ENCODE data around the gene HYAL3. TPM values are rescaled to one million over a fixed set of nuclear protein-coding genes. Genes with fewer than 3 reads are reported as not detected.

Gene HYAL3
- total and polyA plus RNA-seq, 2 of the 13 experiments (the other 11 are each of a cell fraction or from before 2014, with no cell fraction given), result 5.5 to 10.4 TPM

DNA sequence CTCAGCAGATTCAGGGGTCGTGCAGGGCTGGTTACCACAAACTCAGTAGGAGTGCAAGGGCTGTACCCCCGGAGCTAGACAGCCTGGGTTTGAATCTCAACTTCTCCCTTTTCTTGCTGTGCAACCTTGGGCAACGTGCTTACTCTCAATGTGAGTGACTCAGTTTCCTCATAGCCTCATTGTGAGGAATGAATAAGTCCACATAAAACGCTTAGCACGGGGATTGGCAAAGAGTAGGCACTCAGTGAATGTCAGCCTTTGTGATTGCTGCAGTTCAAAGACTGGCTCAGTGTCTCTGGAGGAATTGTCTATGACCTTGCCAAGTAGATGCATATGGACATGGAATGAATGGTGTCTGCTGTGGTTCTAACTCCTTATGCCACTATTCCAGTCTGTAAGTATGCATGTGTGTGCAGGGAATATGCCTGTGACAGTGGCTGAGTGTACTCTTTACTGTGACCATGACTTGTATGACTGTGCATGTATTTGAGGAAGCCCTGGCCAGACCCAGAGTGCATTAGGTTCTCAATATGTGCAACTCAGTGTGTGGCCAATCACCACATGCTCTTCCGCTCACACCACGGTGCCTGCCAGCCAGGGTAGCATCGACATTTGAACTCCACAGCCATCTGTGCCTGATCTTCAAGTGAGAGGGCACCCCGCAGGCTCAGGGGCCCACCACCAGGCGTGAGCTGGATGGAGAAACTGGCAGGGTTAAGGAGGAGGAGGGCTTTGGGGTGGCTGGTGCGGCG, 900 bp upstream of the HYAL3 start (continued):
- no peak for TF ChIP-seq ZNF235 (CRISPR knock-in tag; IDR thresholded peaks at IDR 0.05; ENCODE audit: borderline replicate concordance)
- no peak for TF ChIP-seq MZF1 (CRISPR knock-in tag; IDR thresholded peaks at IDR 0.05; ENCODE audit: borderline replicate concordance)
- TF ChIP-seq, protein P1, sequence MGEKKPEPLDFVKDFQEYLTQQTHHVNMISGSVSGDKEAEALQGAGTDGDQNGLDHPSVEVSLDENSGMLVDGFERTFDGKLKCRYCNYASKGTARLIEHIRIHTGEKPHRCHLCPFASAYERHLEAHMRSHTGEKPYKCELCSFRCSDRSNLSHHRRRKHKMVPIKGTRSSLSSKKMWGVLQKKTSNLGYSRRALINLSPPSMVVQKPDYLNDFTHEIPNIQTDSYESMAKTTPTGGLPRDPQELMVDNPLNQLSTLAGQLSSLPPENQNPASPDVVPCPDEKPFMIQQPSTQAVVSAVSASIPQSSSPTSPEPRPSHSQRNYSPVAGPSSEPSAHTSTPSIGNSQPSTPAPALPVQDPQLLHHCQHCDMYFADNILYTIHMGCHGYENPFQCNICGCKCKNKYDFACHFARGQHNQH (CRISPR knock-in tag; IDR thresholded peaks at IDR 0.05), result no peak
- TF ChIP-seq ZNF749 (CRISPR knock-in tag; IDR thresholded peaks at IDR 0.05; ENCODE audit: borderline replicate concordance), result no peak

- H3K4me2 ChIP-seq (ENCODE audit: low read depth, low read length), result peak overlapping the region; percentile 86
- H3K27me3 ChIP-seq (ENCODE audit: control insufficient read depth in 1 of 2, insufficient read depth in 2 of 2, low read length in 2 of 2), result no peaks in the 10 kb centered on the region; a peak in 1 of 5 replicates
- intact Hi-C loops (cut with micrococcal nuclease; ENCODE audit: unreplicated experiment), result loop anchor here (1.0 kb wide), 1 partner anchor 22 kb away; no protein-coding TSS in a partner anchor
- peaks cover 11% of the 10 kb centered on the region for H4K20me1 ChIP-seq (ENCODE audit: insufficient read depth, low read length)
- FAIRE-seq (peak; percentile 90), DNase-seq (ENCODE audit: low spot score) (peak; percentile 97), ATAC-seq (peak; percentile 55)
- peaks cover 56% of the 10 kb centered on the region for H3K4me1 ChIP-seq (ENCODE audit: insufficient read depth, low read length)
- H3K79me2 ChIP-seq (ENCODE audit: insufficient read depth, low read length), result peaks cover 36% of the 10 kb centered on the region
- POLR2A ChIA-PET, result interaction anchor here (0.5 to 7.9 kb wide), 23 partner anchors 8 to 104 kb away, joined by 3 to 222 read pairs (median 7); partner anchors contain the start of genes CYB561D2, GNAI2, HYAL2 and LSMEM2
- H3K27ac ChIP-seq (ENCODE audit: extremely low read length, insufficient read depth, low read length), result peak overlapping the region; percentile 87
- H3K9ac ChIP-seq (ENCODE audit: insufficient read depth, low read depth, low read length), result peak overlapping the region; percentile 63
- WGBS (ENCODE audit: low lambda C conversion rate), result 0% methylated on average over 1 of the region's 12 CpGs
- H3K4me3 ChIP-seq (replicated peaks in 1 of 3; ENCODE audit: insufficient read depth in 1 of 3, low read depth in 2 of 3, low read length in 3 of 3), result peak overlapping the region; percentile 48 to 53 (median 50)
- CTCF ChIA-PET (ENCODE audit: low intra/inter-chr PET ratio, low total read pairs), result interaction anchor here (1.5 kb wide), 1 partner anchor 22 kb away, joined by 3 read pairs; no protein-coding TSS in a partner anchor
- peaks cover 1 to 3% of the 10 kb centered on the region in 2 experiments; a peak in 2 of 5 replicates for H3K36me3 ChIP-seq (replicated peaks in 1 of 2; ENCODE audit: control insufficient read depth in 1 of 2, insufficient read depth in 2 of 2, low read length in 2 of 2)
- BruUV-seq (replicated peaks), result no TSS peak
- no peaks in the 10 kb centered on the region for H3K9me3 ChIP-seq (ENCODE audit: low read length)
- in situ Hi-C loops (cut with HindIII; ENCODE audit: extremely low pct_ligation_motif_present, low pct_unique_long_range_greater_than_20kb), result no loop called here
- no peak overlapping the region for H2AFZ ChIP-seq (ENCODE audit: low read length)
- TF ChIP-seq SAFB2 (CRISPR knock-in tag; IDR thresholded peaks at IDR 0.05; ENCODE audit: borderline replicate concordance, low read depth) (no peak), HIC2 (CRISPR knock-in tag; IDR thresholded peaks at IDR 0.05; ENCODE audit: low read depth) (no peak), THAP11 (CRISPR knock-in tag; IDR thresholded peaks at IDR 0.05) (peak; percentile 9; the same call in 1 of the 2 replicates), ZFP62 (CRISPR knock-in tag; IDR thresholded peaks at IDR 0.05) (peak; percentile 30; the same call in 1 of the 2 replicates), ZNF678 (CRISPR knock-in tag; IDR thresholded peaks at IDR 0.05) (no peak), KAT7 (CRISPR knock-in tag; IDR thresholded peaks at IDR 0.05; ENCODE audit: borderline replicate concordance) (no peak; the same call in 1 of the 2 replicates), RFXAP (CRISPR knock-in tag; IDR thresholded peaks at IDR 0.05; ENCODE audit: borderline replicate concordance) (0 out of 2 replicates have a peak, but pooled peaks have one; percentile 7)
- TF ChIP-seq, protein P2, sequence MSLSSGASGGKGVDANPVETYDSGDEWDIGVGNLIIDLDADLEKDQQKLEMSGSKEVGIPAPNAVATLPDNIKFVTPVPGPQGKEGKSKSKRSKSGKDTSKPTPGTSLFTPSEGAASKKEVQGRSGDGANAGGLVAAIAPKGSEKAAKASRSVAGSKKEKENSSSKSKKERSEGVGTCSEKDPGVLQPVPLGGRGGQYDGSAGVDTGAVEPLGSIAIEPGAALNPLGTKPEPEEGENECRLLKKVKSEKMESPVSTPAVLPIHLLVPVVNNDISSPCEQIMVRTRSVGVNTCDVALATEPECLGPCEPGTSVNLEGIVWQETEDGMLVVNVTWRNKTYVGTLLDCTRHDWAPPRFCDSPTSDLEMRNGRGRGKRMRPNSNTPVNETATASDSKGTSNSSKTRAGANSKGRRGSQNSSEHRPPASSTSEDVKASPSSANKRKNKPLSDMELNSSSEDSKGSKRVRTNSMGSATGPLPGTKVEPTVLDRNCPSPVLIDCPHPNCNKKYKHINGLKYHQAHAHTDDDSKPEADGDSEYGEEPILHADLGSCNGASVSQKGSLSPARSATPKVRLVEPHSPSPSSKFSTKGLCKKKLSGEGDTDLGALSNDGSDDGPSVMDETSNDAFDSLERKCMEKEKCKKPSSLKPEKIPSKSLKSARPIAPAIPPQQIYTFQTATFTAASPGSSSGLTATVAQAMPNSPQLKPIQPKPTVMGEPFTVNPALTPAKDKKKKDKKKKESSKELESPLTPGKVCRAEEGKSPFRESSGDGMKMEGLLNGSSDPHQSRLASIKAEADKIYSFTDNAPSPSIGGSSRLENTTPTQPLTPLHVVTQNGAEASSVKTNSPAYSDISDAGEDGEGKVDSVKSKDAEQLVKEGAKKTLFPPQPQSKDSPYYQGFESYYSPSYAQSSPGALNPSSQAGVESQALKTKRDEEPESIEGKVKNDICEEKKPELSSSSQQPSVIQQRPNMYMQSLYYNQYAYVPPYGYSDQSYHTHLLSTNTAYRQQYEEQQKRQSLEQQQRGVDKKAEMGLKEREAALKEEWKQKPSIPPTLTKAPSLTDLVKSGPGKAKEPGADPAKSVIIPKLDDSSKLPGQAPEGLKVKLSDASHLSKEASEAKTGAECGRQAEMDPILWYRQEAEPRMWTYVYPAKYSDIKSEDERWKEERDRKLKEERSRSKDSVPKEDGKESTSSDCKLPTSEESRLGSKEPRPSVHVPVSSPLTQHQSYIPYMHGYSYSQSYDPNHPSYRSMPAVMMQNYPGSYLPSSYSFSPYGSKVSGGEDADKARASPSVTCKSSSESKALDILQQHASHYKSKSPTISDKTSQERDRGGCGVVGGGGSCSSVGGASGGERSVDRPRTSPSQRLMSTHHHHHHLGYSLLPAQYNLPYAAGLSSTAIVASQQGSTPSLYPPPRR (CRISPR knock-in tag; IDR thresholded peaks at IDR 0.05; ENCODE audit: borderline replicate concordance), result no peak
These were observed 378 bp upstream of the HYAL3 start for GRCh38 chr3:50299638-50299928.
